ENCODE results near the gene PCNX1.

DNA sequence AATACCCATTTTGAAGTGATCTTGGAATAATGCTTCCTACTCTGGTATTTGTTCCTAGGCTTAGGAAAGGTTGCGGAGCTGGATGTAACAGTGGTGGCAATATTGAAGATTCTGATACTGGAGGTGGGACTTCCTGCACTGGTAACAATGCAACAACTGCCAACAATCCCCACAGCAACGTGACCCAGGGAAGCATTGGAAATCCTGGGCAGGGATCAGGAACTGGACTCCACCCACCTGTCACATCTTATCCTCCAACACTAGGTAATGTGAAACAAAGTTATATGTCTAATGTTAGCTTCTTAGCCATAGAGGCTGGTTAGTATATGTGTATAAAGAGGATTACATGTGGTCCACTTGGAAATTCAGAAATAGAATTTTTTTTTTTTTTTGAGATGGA lies 197.9 kb downstream of the PCNX1 start:
- TF ChIP-seq ZNF830 (tag by site-specific recombination; IDR thresholded peaks at IDR 0.05; ENCODE audit: low read depth) (no peak), ZNF585B (tag by site-specific recombination; IDR thresholded peaks at IDR 0.05) (no peak), SETDB1 (IDR thresholded peaks at IDR 0.05; ENCODE audit: insufficient read length, low read length) (no peak), ZNF174 (tag by site-specific recombination; IDR thresholded peaks at IDR 0.05) (no peak)
- TF ChIP-seq, protein P1, sequence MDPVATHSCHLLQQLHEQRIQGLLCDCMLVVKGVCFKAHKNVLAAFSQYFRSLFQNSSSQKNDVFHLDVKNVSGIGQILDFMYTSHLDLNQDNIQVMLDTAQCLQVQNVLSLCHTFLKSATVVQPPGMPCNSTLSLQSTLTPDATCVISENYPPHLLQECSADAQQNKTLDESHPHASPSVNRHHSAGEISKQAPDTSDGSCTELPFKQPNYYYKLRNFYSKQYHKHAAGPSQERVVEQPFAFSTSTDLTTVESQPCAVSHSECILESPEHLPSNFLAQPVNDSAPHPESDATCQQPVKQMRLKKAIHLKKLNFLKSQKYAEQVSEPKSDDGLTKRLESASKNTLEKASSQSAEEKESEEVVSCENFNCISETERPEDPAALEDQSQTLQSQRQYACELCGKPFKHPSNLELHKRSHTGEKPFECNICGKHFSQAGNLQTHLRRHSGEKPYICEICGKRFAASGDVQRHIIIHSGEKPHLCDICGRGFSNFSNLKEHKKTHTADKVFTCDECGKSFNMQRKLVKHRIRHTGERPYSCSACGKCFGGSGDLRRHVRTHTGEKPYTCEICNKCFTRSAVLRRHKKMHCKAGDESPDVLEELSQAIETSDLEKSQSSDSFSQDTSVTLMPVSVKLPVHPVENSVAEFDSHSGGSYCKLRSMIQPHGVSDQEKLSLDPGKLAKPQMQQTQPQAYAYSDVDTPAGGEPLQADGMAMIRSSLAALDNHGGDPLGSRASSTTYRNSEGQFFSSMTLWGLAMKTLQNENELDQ (tag by site-specific recombination; IDR thresholded peaks at IDR 0.05; ENCODE audit: low read depth): no peak
- TF ChIP-seq, protein P2, sequence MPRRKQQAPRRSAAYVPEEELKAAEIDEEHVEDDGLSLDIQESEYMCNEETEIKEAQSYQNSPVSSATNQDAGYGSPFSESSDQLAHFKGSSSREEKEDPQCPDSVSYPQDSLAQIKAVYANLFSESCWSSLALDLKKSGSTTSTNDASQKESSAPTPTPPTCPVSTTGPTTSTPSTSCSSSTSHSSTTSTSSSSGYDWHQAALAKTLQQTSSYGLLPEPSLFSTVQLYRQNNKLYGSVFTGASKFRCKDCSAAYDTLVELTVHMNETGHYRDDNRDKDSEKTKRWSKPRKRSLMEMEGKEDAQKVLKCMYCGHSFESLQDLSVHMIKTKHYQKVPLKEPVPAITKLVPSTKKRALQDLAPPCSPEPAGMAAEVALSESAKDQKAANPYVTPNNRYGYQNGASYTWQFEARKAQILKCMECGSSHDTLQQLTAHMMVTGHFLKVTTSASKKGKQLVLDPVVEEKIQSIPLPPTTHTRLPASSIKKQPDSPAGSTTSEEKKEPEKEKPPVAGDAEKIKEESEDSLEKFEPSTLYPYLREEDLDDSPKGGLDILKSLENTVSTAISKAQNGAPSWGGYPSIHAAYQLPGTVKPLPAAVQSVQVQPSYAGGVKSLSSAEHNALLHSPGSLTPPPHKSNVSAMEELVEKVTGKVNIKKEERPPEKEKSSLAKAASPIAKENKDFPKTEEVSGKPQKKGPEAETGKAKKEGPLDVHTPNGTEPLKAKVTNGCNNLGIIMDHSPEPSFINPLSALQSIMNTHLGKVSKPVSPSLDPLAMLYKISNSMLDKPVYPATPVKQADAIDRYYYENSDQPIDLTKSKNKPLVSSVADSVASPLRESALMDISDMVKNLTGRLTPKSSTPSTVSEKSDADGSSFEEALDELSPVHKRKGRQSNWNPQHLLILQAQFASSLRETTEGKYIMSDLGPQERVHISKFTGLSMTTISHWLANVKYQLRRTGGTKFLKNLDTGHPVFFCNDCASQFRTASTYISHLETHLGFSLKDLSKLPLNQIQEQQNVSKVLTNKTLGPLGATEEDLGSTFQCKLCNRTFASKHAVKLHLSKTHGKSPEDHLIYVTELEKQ (tag by site-specific recombination; IDR thresholded peaks at IDR 0.05; ENCODE audit: borderline replicate concordance): no peak

Measured in HEK293 (cell line).